Upper lobe of right lung (tissue), 1 donor: ENCODE results near the gene GLIS1. TPM values are rescaled to one million over a fixed set of nuclear protein-coding genes. Genes with fewer than 3 reads are reported as not detected.
A peak's percentile ranks its signal among the peaks of the same experiment; 100 is the strongest.

ENCODE experiments used
- ATAC-seq: fragments of 200-7000 bp; cut with Tn5 transposase; one replicate; pipeline ENCODE4 v1.9.1; 2020; ENCODE audit warnings: mild to moderate bottlenecking, moderate library complexity
- DNase-seq: peaks from one replicate; pipeline ENCODE4 v3.0.0-alpha.2; 2020
- H3K27ac ChIP-seq: fragments of 200-600 bp; one replicate; pipeline ENCODE4 v1.8.0; 2022
- H3K27me3 ChIP-seq: fragments of 200-600 bp; one replicate; pipeline ENCODE4 v1.8.0; 2022; ENCODE audit warnings: mild to moderate bottlenecking
- H3K36me3 ChIP-seq: fragments of 200-600 bp; one replicate; pipeline ENCODE4 v1.8.0; 2022
- H3K4me1 ChIP-seq: fragments of 200-600 bp; one replicate; pipeline ENCODE4 v1.8.0; 2022
- H3K4me3 ChIP-seq: fragments of 200-600 bp; one replicate; pipeline ENCODE4 v1.8.0; 2022; ENCODE audit warnings: mild to moderate bottlenecking
- H3K9me3 ChIP-seq: fragments of 200-600 bp; one replicate; pipeline ENCODE4 v1.8.0; 2022
- intact Hi-C: fragments of 100-400 bp; cut with DNase I; formaldehyde crosslinking; loops from one replicate; pipeline ENCODE4 v1.11.0; 2022
- total RNA-seq: library from RNA; stranded (reverse); fragmentation: NEBNext Ultra II Directional; extraction: Animal tissue kit (Norgen Biotek cat#: 25700); gene quantifications from one replicate; pipeline ENCODE4 v1.2.1, GENCODE V29; 2021
- TF ChIP-seq, protein P1 (sequence below): fragments of 200-600 bp; IDR thresholded peaks from one replicate; pipeline ENCODE4 v1.8.0; 2022; ENCODE audit warnings: antibody characterized with exemption
- donor health status: DM: no; HTN: yes; CAD: no; lungs with severe emphysema.

The GLIS1 gene
- total RNA-seq, 1 donor from 2014 or later = 0.14 TPM

GRCh38 chr1:53553734-53554509, 185.0 kb downstream of the GLIS1 start:
- Histone ChIP-seq H3K27me3 (no peaks in the 10 kb centered on the region), H3K27ac (no peak overlapping the region), H3K9me3 (no peaks in the 10 kb centered on the region), H3K36me3 (no peaks in the 10 kb centered on the region), H3K4me1 (peaks cover 8% of the 10 kb centered on the region), H3K4me3 (no peak overlapping the region)
- no peak for ATAC-seq
- intact Hi-C loops = no loop called here
- peak; percentile 41 for DNase-seq
- TF ChIP-seq, protein P1, sequence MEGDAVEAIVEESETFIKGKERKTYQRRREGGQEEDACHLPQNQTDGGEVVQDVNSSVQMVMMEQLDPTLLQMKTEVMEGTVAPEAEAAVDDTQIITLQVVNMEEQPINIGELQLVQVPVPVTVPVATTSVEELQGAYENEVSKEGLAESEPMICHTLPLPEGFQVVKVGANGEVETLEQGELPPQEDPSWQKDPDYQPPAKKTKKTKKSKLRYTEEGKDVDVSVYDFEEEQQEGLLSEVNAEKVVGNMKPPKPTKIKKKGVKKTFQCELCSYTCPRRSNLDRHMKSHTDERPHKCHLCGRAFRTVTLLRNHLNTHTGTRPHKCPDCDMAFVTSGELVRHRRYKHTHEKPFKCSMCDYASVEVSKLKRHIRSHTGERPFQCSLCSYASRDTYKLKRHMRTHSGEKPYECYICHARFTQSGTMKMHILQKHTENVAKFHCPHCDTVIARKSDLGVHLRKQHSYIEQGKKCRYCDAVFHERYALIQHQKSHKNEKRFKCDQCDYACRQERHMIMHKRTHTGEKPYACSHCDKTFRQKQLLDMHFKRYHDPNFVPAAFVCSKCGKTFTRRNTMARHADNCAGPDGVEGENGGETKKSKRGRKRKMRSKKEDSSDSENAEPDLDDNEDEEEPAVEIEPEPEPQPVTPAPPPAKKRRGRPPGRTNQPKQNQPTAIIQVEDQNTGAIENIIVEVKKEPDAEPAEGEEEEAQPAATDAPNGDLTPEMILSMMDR = no peak

DNA sequence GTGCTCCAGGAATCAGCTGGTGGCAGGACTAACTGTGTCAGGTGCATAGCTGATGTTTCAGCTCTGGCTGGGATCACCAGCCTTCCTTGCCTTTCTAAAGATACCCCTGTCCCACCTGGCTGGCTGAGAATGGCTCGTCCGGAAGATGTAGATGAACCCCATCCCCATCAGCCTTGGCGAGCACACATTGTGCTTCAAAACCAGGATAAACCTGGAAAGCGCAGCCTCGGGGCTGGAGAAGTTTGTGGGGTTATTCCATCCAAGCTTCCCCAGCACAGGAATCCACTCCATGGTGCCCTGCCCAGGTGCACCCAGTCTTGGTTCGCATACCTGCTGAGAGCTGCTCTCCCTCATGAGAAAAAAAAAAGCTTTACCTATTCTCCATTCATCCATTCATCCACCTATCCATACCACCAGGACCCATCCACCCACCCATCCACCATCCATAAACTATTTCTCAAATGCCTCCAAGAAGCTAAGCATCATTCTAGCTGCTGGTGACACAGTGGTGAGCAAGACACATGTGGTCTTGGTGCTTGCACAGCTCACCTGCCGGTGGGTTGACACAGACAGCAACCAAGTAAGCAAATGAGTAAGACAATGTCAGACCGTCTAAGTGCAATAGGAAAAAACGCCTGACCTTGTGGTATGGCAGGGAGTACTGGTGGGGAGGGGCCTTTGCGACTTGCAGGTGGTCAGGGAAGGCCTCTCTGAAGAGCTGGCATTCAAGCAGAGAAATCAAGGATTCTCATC, 185.8 kb downstream of the GLIS1 start:
- H3K27ac ChIP-seq = no peak overlapping the region
- H3K4me3 ChIP-seq = no peak overlapping the region
- no peak for ATAC-seq
- H3K36me3 ChIP-seq = no peaks in the 10 kb centered on the region
- TF ChIP-seq, protein P1 = no peak
- peak; percentile 35 for DNase-seq
- no peaks in the 10 kb centered on the region for H3K27me3 ChIP-seq
- H3K9me3 ChIP-seq = no peaks in the 10 kb centered on the region
- H3K4me1 ChIP-seq = peaks cover 8% of the 10 kb centered on the region
- intact Hi-C loops = no loop called here

GRCh38 chr1:53552146-53552861, 186.7 kb downstream of the GLIS1 start:
- ATAC-seq (no peak), DNase-seq (peak; percentile 57)
- Histone ChIP-seq H3K4me1 (peaks cover 8% of the 10 kb centered on the region), H3K27ac (no peak overlapping the region), H3K36me3 (no peaks in the 10 kb centered on the region), H3K27me3 (no peaks in the 10 kb centered on the region), H3K4me3 (no peak overlapping the region), H3K9me3 (no peaks in the 10 kb centered on the region)
- TF ChIP-seq, protein P1 = no peak
- intact Hi-C loops = no loop called here

GRCh38 chr1:53551428-53551995, 187.5 kb downstream of the GLIS1 start:
- no peaks in the 10 kb centered on the region for H3K9me3 ChIP-seq
- DNase-seq = peak; percentile 29
- H3K4me3 ChIP-seq = no peak overlapping the region
- H3K27me3 ChIP-seq = no peaks in the 10 kb centered on the region
- TF ChIP-seq, protein P1 = no peak
- intact Hi-C loops = no loop called here
- no peak for ATAC-seq
- no peak overlapping the region for H3K27ac ChIP-seq
- H3K36me3 ChIP-seq = no peaks in the 10 kb centered on the region
- peaks cover 8% of the 10 kb centered on the region for H3K4me1 ChIP-seq

DNA sequence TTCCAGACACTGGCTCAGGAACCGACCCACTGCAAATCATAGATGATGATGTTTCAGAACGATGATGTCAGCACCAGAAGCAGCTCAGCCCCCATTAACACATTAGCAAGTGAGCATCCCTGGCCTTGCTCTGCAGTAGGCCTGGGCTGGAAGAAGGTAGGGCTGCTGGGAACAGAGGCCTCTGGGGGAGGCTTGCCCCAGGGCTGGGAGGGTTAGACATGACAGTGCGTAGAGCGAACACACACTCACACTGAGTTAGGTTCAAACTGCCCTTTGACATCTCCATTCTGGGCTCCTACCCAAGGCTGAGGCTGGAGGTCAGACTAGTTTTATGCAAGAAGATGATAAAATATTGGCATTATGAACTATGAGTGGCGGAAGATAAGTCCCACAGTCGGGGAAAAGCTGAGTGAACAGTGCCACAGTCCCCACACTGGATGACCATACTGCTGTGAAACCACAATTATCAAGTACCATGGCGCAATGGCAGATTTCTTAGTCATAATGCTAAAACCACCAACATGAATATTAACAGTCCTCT, 188.7 kb downstream of the GLIS1 start:
- ATAC-seq (peak; percentile 35), DNase-seq (peak; percentile 52)
- Histone ChIP-seq H3K9me3 (no peaks in the 10 kb centered on the region), H3K27me3 (no peaks in the 10 kb centered on the region), H3K36me3 (no peaks in the 10 kb centered on the region), H3K4me1 (peaks cover 8% of the 10 kb centered on the region), H3K4me3 (no peak overlapping the region), H3K27ac (no peak overlapping the region)
- TF ChIP-seq, protein P1 = no peak
- intact Hi-C loops = no loop called here
